Measurements from ENCODE around the gene PPP1R36.
A peak's percentile ranks its signal among the peaks of the same experiment; 100 is the strongest.
"Not testable (repeated sequence)": the region's sequence is repeated elsewhere in the genome, so short reads cannot be mapped to it uniquely, and the experiment has no call there.

PPP1R36 gene

GRCh38 chr14:64569646-64570045 lies 19.9 kb downstream of the PPP1R36 start:
- not testable (repeated sequence) for DNase-seq

GRCh38 chr14:64572386-64573104 lies 22.8 kb downstream of the PPP1R36 start:
- DNase-seq: no peak

GRCh38 chr14:64573109-64573508 lies 23.3 kb downstream of the PPP1R36 start:
- DNase-seq: peak; percentile 67

GRCh38 chr14:64574371-64575107 lies 24.8 kb downstream of the PPP1R36 start:
- DNase-seq: no peak

- DNase-seq: no peak
Measured at GRCh38 chr14:64577211-64577610, 27.4 kb downstream of the PPP1R36 start.

- no peak for DNase-seq
Measured at GRCh38 chr14:64580467-64580866, 30.7 kb downstream of the PPP1R36 start.

- no peak for DNase-seq
Measured at GRCh38 chr14:64581363-64581762, 31.6 kb downstream of the PPP1R36 start.

GRCh38 chr14:64581817-64582216 lies 32.1 kb downstream of the PPP1R36 start:
- DNase-seq: no peak

- no peak for DNase-seq
Measured at GRCh38 chr14:64584190-64584589, 34.4 kb downstream of the PPP1R36 start.

GRCh38 chr14:64591809-64592208 lies 42.0 kb downstream of the PPP1R36 start:
- no peak for DNase-seq

- no peak for DNase-seq
Measured at GRCh38 chr14:64594438-64594837, 44.7 kb downstream of the PPP1R36 start.

- DNase-seq: no peak
Measured at GRCh38 chr14:64598404-64598803, 48.6 kb downstream of the PPP1R36 start.

GRCh38 chr14:64601571-64601970 lies 51.8 kb downstream of the PPP1R36 start:
- no peak for DNase-seq

- no peak for DNase-seq
Measured at GRCh38 chr14:64602826-64603225, 53.1 kb downstream of the PPP1R36 start.

- no peak for DNase-seq
Measured at GRCh38 chr14:64604001-64604400, 54.2 kb downstream of the PPP1R36 start.

- no peak for DNase-seq
Measured at GRCh38 chr14:64604881-64605280, 55.1 kb downstream of the PPP1R36 start.

- DNase-seq: no peak
Measured at GRCh38 chr14:64605926-64606685, 56.3 kb downstream of the PPP1R36 start.

GRCh38 chr14:64610049-64610746 lies 60.4 kb downstream of the PPP1R36 start:
- no peak for DNase-seq

GRCh38 chr14:64611358-64612020 lies 61.7 kb downstream of the PPP1R36 start:
- no peak for DNase-seq

GRCh38 chr14:64612021-64612380 lies 62.2 kb downstream of the PPP1R36 start:
- DNase-seq: no peak

GRCh38 chr14:64612971-64613666 lies 63.4 kb downstream of the PPP1R36 start:
- DNase-seq: no peak

GRCh38 chr14:64614166-64614565 lies 64.4 kb downstream of the PPP1R36 start:
- DNase-seq: no peak
